OCI-LY7 (cell line): ENCODE results near the gene RPS6KA6.

Experiments used
- EZH2phosphoT487 ChIP-seq: fragments of 200-600 bp; sonication (generic); IDR thresholded peaks from 2 replicates; pipeline ENCODE4 v1.6.1; 2018; ENCODE audit warnings: low read depth, borderline replicate concordance, mild to moderate bottlenecking, mixed run types, antibody characterized with exemption, low read length, moderate library complexity, mixed read lengths
- TF ChIP-seq, protein P1 (sequence below): fragments of 200-600 bp; sonication (generic); conservative IDR thresholded peaks from 2 replicates; pipeline ENCODE4 v1.5.1; 2014; ENCODE audit warnings: mild to moderate bottlenecking, antibody characterized with exemption, low read length, moderate library complexity, mixed read lengths

DNA sequence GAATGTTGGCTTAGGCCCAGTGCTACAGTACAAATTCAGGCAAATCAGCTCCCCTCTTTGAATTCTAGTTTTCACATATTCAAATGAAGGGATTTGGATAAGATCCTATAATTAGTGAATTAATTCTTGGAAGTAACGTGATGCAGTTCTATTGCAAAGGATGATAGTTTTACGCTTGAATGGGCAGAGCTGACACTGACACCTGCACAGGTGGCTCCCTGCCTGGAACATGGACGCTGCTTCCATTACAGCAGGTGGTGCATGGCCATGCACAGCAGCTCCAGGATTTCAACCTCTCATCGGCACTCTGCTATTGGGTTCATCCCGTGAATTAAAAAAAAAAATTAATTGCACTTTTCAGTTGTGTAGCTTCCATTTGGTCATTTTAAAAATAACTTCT lies 28.4 kb upstream of the RPS6KA6 start:
- TF ChIP-seq, protein P1, sequence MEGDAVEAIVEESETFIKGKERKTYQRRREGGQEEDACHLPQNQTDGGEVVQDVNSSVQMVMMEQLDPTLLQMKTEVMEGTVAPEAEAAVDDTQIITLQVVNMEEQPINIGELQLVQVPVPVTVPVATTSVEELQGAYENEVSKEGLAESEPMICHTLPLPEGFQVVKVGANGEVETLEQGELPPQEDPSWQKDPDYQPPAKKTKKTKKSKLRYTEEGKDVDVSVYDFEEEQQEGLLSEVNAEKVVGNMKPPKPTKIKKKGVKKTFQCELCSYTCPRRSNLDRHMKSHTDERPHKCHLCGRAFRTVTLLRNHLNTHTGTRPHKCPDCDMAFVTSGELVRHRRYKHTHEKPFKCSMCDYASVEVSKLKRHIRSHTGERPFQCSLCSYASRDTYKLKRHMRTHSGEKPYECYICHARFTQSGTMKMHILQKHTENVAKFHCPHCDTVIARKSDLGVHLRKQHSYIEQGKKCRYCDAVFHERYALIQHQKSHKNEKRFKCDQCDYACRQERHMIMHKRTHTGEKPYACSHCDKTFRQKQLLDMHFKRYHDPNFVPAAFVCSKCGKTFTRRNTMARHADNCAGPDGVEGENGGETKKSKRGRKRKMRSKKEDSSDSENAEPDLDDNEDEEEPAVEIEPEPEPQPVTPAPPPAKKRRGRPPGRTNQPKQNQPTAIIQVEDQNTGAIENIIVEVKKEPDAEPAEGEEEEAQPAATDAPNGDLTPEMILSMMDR: no peak
- TF ChIP-seq EZH2phosphoT487: no peak
